ENCODE measurements around the gene COPS8. TPM values are rescaled to one million over a fixed set of nuclear protein-coding genes. Genes with fewer than 3 reads are reported as not detected.

COPS8 gene
- total RNA-seq, 1 donor from 2014 or later, result 76.1 TPM

- no peaks in the 10 kb centered on the region for H3K79me2 ChIP-seq (ENCODE audit: insufficient read depth, low read length)
- peak overlapping the region; percentile 18 for H2AFZ ChIP-seq (ENCODE audit: low read depth, low read length)
- FAIRE-seq, result no peak
- no peak overlapping the region for H3K9ac ChIP-seq (ENCODE audit: low read length)
- no peak overlapping the region for H3K4me3 Mint-ChIP-seq (ENCODE audit: unreplicated experiment)
- no peaks in the 10 kb centered on the region for H3K27me3 ChIP-seq (ENCODE audit: insufficient read depth, low read length)
- H3K4me1 ChIP-seq (ENCODE audit: insufficient read depth, low read length), result peaks cover 18% of the 10 kb centered on the region
- peaks cover 4% of the 10 kb centered on the region for H3K36me3 Mint-ChIP-seq (ENCODE audit: low read depth, unreplicated experiment)
- H3K9me3 Mint-ChIP-seq (ENCODE audit: unreplicated experiment), result no peaks in the 10 kb centered on the region
- H4K20me1 ChIP-seq (ENCODE audit: insufficient read depth, low read length), result no peaks in the 10 kb centered on the region
- no peak overlapping the region for H3K4me3 ChIP-seq (ENCODE audit: insufficient read depth, low read depth, low read length)
- DNase-seq (ENCODE audit: low read depth), result no peak
- no peaks in the 10 kb centered on the region for H3K9me3 ChIP-seq (ENCODE audit: insufficient read depth, low read depth, low read length)
- no peak overlapping the region for H3K4me2 ChIP-seq (ENCODE audit: low read length)
- H3K4me1 Mint-ChIP-seq (ENCODE audit: low read depth, unreplicated experiment), result peaks cover 20% of the 10 kb centered on the region
- H3K27ac ChIP-seq (ENCODE audit: low read depth, low read length), result no peak overlapping the region
- no peak overlapping the region for H3K27ac Mint-ChIP-seq (ENCODE audit: unreplicated experiment)
- no peaks in the 10 kb centered on the region for H3K36me3 ChIP-seq (ENCODE audit: insufficient read depth, low read length)
- TF ChIP-seq, protein P1, sequence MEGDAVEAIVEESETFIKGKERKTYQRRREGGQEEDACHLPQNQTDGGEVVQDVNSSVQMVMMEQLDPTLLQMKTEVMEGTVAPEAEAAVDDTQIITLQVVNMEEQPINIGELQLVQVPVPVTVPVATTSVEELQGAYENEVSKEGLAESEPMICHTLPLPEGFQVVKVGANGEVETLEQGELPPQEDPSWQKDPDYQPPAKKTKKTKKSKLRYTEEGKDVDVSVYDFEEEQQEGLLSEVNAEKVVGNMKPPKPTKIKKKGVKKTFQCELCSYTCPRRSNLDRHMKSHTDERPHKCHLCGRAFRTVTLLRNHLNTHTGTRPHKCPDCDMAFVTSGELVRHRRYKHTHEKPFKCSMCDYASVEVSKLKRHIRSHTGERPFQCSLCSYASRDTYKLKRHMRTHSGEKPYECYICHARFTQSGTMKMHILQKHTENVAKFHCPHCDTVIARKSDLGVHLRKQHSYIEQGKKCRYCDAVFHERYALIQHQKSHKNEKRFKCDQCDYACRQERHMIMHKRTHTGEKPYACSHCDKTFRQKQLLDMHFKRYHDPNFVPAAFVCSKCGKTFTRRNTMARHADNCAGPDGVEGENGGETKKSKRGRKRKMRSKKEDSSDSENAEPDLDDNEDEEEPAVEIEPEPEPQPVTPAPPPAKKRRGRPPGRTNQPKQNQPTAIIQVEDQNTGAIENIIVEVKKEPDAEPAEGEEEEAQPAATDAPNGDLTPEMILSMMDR (IDR thresholded peaks at IDR 0.05; ENCODE audit: insufficient read depth, low read depth, low read length), result no peak
- TF ChIP-seq EZH2 (IDR thresholded peaks at IDR 0.05; ENCODE audit: insufficient read depth, low read length), result no peak
- no peaks in the 10 kb centered on the region for H3K27me3 Mint-ChIP-seq (ENCODE audit: low read depth, unreplicated experiment)
Measured at GRCh38 chr2:237075749-237076599, 9.7 kb upstream of the COPS8 start.

GRCh38 chr2:237081596-237081995 lies 4.1 kb upstream of the COPS8 start:
- no peak overlapping the region for H3K4me3 Mint-ChIP-seq (ENCODE audit: unreplicated experiment)
- no peaks in the 10 kb centered on the region for H3K36me3 ChIP-seq (ENCODE audit: insufficient read depth, low read length)
- no peaks in the 10 kb centered on the region for H3K27me3 Mint-ChIP-seq (ENCODE audit: low read depth, unreplicated experiment)
- H3K4me3 ChIP-seq (ENCODE audit: insufficient read depth, low read depth, low read length), result no peak overlapping the region
- H3K9ac ChIP-seq (ENCODE audit: low read length), result no peak overlapping the region
- peaks cover 8% of the 10 kb centered on the region for H3K36me3 Mint-ChIP-seq (ENCODE audit: low read depth, unreplicated experiment)
- no peak overlapping the region for H3K27ac ChIP-seq (ENCODE audit: low read depth, low read length)
- peaks cover 11% of the 10 kb centered on the region for H3K79me2 ChIP-seq (ENCODE audit: insufficient read depth, low read length)
- H2AFZ ChIP-seq (ENCODE audit: low read depth, low read length), result no peak overlapping the region
- no peaks in the 10 kb centered on the region for H3K9me3 ChIP-seq (ENCODE audit: insufficient read depth, low read depth, low read length)
- H3K4me1 Mint-ChIP-seq (ENCODE audit: low read depth, unreplicated experiment), result peaks cover 1% of the 10 kb centered on the region
- FAIRE-seq, result no peak
- H3K27me3 ChIP-seq (ENCODE audit: insufficient read depth, low read length), result no peaks in the 10 kb centered on the region
- H3K4me2 ChIP-seq (ENCODE audit: low read length), result no peak overlapping the region
- no peaks in the 10 kb centered on the region for H3K4me1 ChIP-seq (ENCODE audit: insufficient read depth, low read length)
- DNase-seq (ENCODE audit: low read depth), result no peak
- no peaks in the 10 kb centered on the region for H4K20me1 ChIP-seq (ENCODE audit: insufficient read depth, low read length)
- H3K9me3 Mint-ChIP-seq (ENCODE audit: unreplicated experiment), result no peaks in the 10 kb centered on the region
- H3K27ac Mint-ChIP-seq (ENCODE audit: unreplicated experiment), result no peak overlapping the region
- TF ChIP-seq, protein P1 (IDR thresholded peaks at IDR 0.05; ENCODE audit: insufficient read depth, low read depth, low read length), result no peak
- TF ChIP-seq EZH2 (IDR thresholded peaks at IDR 0.05; ENCODE audit: insufficient read depth, low read length), result no peak

DNA sequence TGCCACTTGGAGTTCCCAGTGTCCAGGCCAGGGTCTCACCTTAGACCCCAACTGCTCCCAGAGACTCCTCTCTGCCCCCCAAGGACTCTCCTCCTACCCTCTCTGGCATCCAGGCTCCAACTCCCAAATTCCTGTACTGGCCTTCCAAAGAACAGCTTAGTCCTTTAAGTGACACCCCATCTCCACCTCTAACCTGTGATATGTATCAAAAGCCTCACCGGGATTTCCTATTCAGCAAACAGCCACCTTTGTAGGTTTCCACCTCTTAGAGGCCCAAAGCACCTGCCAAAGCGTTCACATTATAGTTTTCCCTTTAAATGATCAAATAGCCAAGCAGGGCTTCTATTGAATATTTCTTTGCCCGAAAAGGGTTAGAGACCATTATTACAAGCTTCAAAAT lies 2.7 kb upstream of the COPS8 start:
- H3K9me3 Mint-ChIP-seq (ENCODE audit: unreplicated experiment), result no peaks in the 10 kb centered on the region
- peaks cover 5% of the 10 kb centered on the region for H3K4me1 Mint-ChIP-seq (ENCODE audit: low read depth, unreplicated experiment)
- TF ChIP-seq, protein P1 (IDR thresholded peaks at IDR 0.05; ENCODE audit: insufficient read depth, low read depth, low read length), result no peak
- no peak for TF ChIP-seq EZH2 (IDR thresholded peaks at IDR 0.05; ENCODE audit: insufficient read depth, low read length)

More for the DNA sequence above, 2.7 kb upstream of the COPS8 start:
- DNase-seq (ENCODE audit: low read depth) (no peak), FAIRE-seq (no peak)
- H3K36me3 ChIP-seq (ENCODE audit: insufficient read depth, low read length), result no peaks in the 10 kb centered on the region
- no peaks in the 10 kb centered on the region for H4K20me1 ChIP-seq (ENCODE audit: insufficient read depth, low read length)
- H3K27me3 ChIP-seq (ENCODE audit: insufficient read depth, low read length), result no peaks in the 10 kb centered on the region
- Mint-ChIP-seq H3K27me3 (ENCODE audit: low read depth, unreplicated experiment) (no peaks in the 10 kb centered on the region), H3K4me3 (ENCODE audit: unreplicated experiment) (no peak overlapping the region), H3K27ac (ENCODE audit: unreplicated experiment) (no peak overlapping the region), H3K36me3 (ENCODE audit: low read depth, unreplicated experiment) (peaks cover 8% of the 10 kb centered on the region)
- no peak overlapping the region for H3K9ac ChIP-seq (ENCODE audit: low read length)
- H2AFZ ChIP-seq (ENCODE audit: low read depth, low read length), result no peak overlapping the region
- H3K4me3 ChIP-seq (ENCODE audit: insufficient read depth, low read depth, low read length), result no peak overlapping the region
- H3K79me2 ChIP-seq (ENCODE audit: insufficient read depth, low read length), result peaks cover 25% of the 10 kb centered on the region
- no peak overlapping the region for H3K4me2 ChIP-seq (ENCODE audit: low read length)
- no peaks in the 10 kb centered on the region for H3K9me3 ChIP-seq (ENCODE audit: insufficient read depth, low read depth, low read length)
- H3K4me1 ChIP-seq (ENCODE audit: insufficient read depth, low read length), result no peaks in the 10 kb centered on the region
- H3K27ac ChIP-seq (ENCODE audit: low read depth, low read length), result no peak overlapping the region
